Psoas muscle (tissue), 8 donors: Measurements from ENCODE around the gene SMIM44. TPM values are rescaled to one million over a fixed set of nuclear protein-coding genes. Genes with fewer than 3 reads are reported as not detected.

Experiments used
- ATAC-seq, 4 donors: fragments of 200-7000 bp; cut with Tn5 transposase; one replicate each; pipeline ENCODE4 v1.9.1; 2020; ENCODE audit warnings: moderate library complexity in 3 of 4, mild to moderate bottlenecking in 2 of 4
- DNase-seq, 2 donors: peaks; one replicate each; pipeline ENCODE4 v3.0.0-alpha.2; 2020
- H3K27ac ChIP-seq: fragments of 200-600 bp; one replicate; pipeline ENCODE4 v1.8.0; 2022
- H3K27me3 ChIP-seq, 3 donors: fragments of 200-600 bp in 1 of 3; one replicate each; pipeline versions ENCODE4 v1.6.1 to v1.8.0; 2013 to 2022; ENCODE audit warnings: low read length in 2 of 3, mild to moderate bottlenecking in 2 of 3, moderate library complexity in 1 of 3; ENCODE audit not compliant: insufficient read depth in 3 of 3
- H3K36me3 ChIP-seq, 2 donors: fragments of 200-600 bp in 1 of 2; one replicate each; pipeline versions ENCODE4 v1.6.1 to v1.8.0; 2013 to 2022; ENCODE audit warnings: low read depth in 1 of 2, mild to moderate bottlenecking in 1 of 2, moderate library complexity in 1 of 2; ENCODE audit not compliant: insufficient read depth in 1 of 2
- H3K4me1 ChIP-seq: fragments of 200-600 bp; one replicate; pipeline ENCODE4 v1.8.0; 2022
- H3K4me3 ChIP-seq: fragments of 200-600 bp; one replicate; pipeline ENCODE4 v1.8.0; 2022; ENCODE audit warnings: mild to moderate bottlenecking
- H3K9me3 ChIP-seq: fragments of 200-600 bp; one replicate; pipeline ENCODE4 v1.8.0; 2022
- whole genome bisulfite sequencing, 3 donors: extraction: QIAGEN DNeasy Blood & Tissue Kit; methylation state at CpG; one replicate each; pipeline versions ENCODE4 v1.1.6 to v1.1.7; 2013; 5-methylcytosine and 5-hydroxymethylcytosine counted together
- intact Hi-C, 2 donors: fragments of 100-400 bp; cut with DNase I; formaldehyde crosslinking; loops; one replicate each; pipeline versions ENCODE4 v1.11.0 to v1.14.2; 2022
- polyA plus RNA-seq, 3 donors: library from polyadenylated mRNA; stranded (reverse); fragments of 200-250 nt; gene quantifications; one replicate each; pipeline ENCODE4 v1.2.3, GENCODE V29; 2013
- total RNA-seq, 4 donors: library from RNA; stranded (reverse); fragmentation: NEBNext Ultra II Directional in 2 of 4; extraction: Animal tissue kit (Norgen Biotek cat#: 25700) in 2 of 4; gene quantifications; one replicate each; pipeline versions ENCODE4 v1.2.1 to v1.2.4, GENCODE V29; 2021 to 2023
- TF ChIP-seq, protein P1 (sequence below): fragments of 200-600 bp; IDR thresholded peaks from one replicate; pipeline ENCODE4 v1.8.0; 2022; ENCODE audit warnings: antibody characterized with exemption
- donor health status: healthy with polysubstance abuse.
- donor health status: DM: no; HTN: no; CAD: no; lungs with moderate emphysema.
- donor health status: Bipolar disorder and iron deficiency.
- donor health status: healthy.
- donor health status: DM: yes; HTN: yes; CAD: no.
- donor health status: DM: no; HTN: no; CAD: no.
- donor health status: DM: no; HTN: no; CAD: no.
- donor health status: DM: yes; HTN: yes; CAD: no.

The SMIM44 gene
- total and polyA plus RNA-seq, 7 donors = not detected

DNA sequence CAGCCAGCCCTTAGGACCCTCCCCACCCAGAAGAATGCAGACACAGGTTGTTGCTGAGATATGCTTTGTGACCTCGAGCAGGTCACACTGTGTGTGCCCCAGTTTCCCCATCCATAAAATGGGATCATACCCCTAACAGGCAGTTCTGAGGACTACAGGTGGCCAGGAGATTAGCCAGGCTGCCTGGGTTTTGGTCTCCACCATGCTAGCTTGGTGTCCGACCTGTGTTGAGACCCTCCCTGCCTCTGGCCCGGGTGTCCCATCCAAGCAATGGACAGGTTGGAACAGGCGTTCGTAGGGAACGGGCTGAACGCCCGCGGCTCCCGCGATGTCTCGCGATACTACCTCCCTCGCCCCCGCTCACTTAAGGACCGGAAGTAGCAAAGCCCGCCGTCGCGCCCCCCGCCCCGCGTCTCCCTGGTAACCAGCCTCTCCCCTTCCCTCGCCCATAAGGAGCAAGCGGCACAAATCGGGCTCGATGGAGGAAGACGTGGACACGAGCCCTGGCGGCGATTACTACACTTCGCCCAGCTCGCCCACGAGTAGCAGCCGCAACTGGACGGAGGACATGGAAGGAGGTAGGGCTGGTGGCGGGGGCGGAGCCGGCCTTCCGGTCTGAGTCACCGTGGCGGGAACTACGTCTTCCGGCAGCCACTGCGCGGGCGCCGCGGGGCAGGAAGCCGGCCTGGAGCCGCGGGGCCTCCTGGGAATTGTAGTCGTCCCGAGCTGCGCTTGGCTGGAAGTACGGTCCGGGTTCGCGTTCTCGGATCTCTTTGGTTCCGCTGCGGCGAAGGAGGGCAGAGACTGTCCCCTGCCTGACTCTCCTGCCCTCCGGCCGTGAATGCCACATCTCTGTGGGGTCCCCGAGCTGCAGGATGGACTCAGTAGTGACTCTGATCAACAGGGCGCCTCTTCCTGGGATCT is 48.3 kb downstream of the SMIM44 start:
- H3K27me3 ChIP-seq = no peaks in the 10 kb centered on the region
- ATAC-seq (peak; percentile 89 to 97 (median 90)), DNase-seq (peak; percentile 97 to 99)
- TF ChIP-seq, protein P1, sequence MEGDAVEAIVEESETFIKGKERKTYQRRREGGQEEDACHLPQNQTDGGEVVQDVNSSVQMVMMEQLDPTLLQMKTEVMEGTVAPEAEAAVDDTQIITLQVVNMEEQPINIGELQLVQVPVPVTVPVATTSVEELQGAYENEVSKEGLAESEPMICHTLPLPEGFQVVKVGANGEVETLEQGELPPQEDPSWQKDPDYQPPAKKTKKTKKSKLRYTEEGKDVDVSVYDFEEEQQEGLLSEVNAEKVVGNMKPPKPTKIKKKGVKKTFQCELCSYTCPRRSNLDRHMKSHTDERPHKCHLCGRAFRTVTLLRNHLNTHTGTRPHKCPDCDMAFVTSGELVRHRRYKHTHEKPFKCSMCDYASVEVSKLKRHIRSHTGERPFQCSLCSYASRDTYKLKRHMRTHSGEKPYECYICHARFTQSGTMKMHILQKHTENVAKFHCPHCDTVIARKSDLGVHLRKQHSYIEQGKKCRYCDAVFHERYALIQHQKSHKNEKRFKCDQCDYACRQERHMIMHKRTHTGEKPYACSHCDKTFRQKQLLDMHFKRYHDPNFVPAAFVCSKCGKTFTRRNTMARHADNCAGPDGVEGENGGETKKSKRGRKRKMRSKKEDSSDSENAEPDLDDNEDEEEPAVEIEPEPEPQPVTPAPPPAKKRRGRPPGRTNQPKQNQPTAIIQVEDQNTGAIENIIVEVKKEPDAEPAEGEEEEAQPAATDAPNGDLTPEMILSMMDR = no peak
- peak overlapping the region; percentile 62 for H3K4me3 ChIP-seq
- intact Hi-C loops = loop anchor here (5.0 kb wide), 2 partner anchors 33 to 88 kb away; no protein-coding TSS in a partner anchor
- no peaks in the 10 kb centered on the region for H3K9me3 ChIP-seq
- H3K36me3 ChIP-seq = peaks cover 5 to 77% of the 10 kb centered on the region in 2 donors
- H3K27ac ChIP-seq = peak overlapping the region; percentile 90
- WGBS, 3 donors = 9 to 16% (median 11%) methylated on average over 54 to 67 of the region's 67 CpGs
- H3K4me1 ChIP-seq = peaks cover 34% of the 10 kb centered on the region

- ATAC-seq (no peak), DNase-seq (peak in 1 of 2 donors; percentile 50)
- no peaks in the 10 kb centered on the region for H3K9me3 ChIP-seq
- no peaks in the 10 kb centered on the region for H3K27me3 ChIP-seq
- peaks cover 40% of the 10 kb centered on the region for H3K4me1 ChIP-seq
- 87 to 93% (median 89%) methylated on average over 11 of the region's 11 CpGs for WGBS, 3 donors
- H3K27ac ChIP-seq = peak overlapping the region; percentile 90
- H3K36me3 ChIP-seq = peaks cover 5 to 71% of the 10 kb centered on the region in 2 donors
- TF ChIP-seq, protein P1 = no peak
- H3K4me3 ChIP-seq = peak overlapping the region; percentile 62
- intact Hi-C loops = loop anchor here (5.0 kb wide), 1 partner anchor 87 kb away; no protein-coding TSS in a partner anchor
Observed at GRCh38 chr19:3433805-3434540, 49.3 kb downstream of the SMIM44 start.

DNA sequence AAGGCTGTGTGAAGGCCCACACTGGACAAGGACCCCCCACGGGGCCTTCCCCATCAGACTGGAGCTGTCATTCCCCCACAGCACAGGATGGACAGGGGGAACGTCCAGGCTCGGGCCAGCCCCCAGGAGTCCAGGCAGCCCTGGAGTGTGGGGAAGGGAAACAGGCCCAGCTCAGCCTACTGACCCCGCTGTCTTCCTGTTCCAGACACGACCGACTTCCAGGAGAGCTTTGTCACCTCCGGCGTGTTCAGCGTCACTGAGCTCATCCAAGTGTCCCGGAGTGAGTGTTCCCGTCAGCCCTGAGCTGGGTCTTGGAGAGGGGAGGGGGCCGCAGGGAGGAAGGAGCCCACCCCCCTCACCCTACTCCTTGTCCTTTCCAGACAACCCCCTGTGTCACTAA is 49.9 kb downstream of the SMIM44 start:
- TF ChIP-seq, protein P1 = no peak
- peaks cover 44% of the 10 kb centered on the region for H3K4me1 ChIP-seq
- intact Hi-C loops = loop anchor here (5.0 kb wide), 1 partner anchor 86 kb away; no protein-coding TSS in a partner anchor

More for the DNA sequence above, 49.9 kb downstream of the SMIM44 start:
- Histone ChIP-seq H3K4me3 (no peak overlapping the region), H3K9me3 (no peaks in the 10 kb centered on the region), H3K27ac (peak overlapping the region; percentile 90), H3K27me3 (no peaks in the 10 kb centered on the region), H3K36me3 (peaks cover 5 to 64% of the 10 kb centered on the region in 2 donors)
- DNase-seq (peak in 1 of 2 donors; percentile 57), ATAC-seq (no peak)
- WGBS, 3 donors = 69 to 78% (median 76%) methylated on average over 7 to 12 of the region's 12 CpGs

Other genes starting within 250 kb of the SMIM44 start
- 100 to 1,000 TPM; 209 to 439 (median 325) TPM for gene NFIC, start 116.9 kb downstream of the SMIM44 start, total RNA-seq
- 100 to 1,000 TPM in 2 of 3 donors, 10 to 100 TPM in 1; 100.0 to 270 (median 165) TPM for gene NFIC, start 116.9 kb downstream of the SMIM44 start, polyA plus RNA-seq
- gene SMIM24, start 2.9 kb downstream of the SMIM44 start, total RNA-seq = not detected
- gene SMIM24, start 2.9 kb downstream of the SMIM44 start, polyA plus RNA-seq = under 1 TPM; 0.10 to 0.53 (median 0.49) TPM
- 10 to 100 TPM; 11.5 to 21.8 (median 17.1) TPM for gene DOHH, start 17.2 kb upstream of the SMIM44 start, total RNA-seq
- 10 to 100 TPM; 22.3 to 54.3 (median 45.3) TPM for gene DOHH, start 17.2 kb upstream of the SMIM44 start, polyA plus RNA-seq
- 10 to 100 TPM; 24.3 to 25.8 (median 25.1) TPM for gene FZR1, start 22.9 kb upstream of the SMIM44 start, total RNA-seq
- 10 to 100 TPM; 12.8 to 20.3 (median 13.7) TPM for gene FZR1, start 22.9 kb upstream of the SMIM44 start, polyA plus RNA-seq
- gene TEKTIP1, start 55.7 kb upstream of the SMIM44 start, total RNA-seq = 1 to 10 TPM in 1 of 4 donors, under 1 TPM in 1, not detected in 2; 0.44 to 1.0 TPM
- not detected for gene TEKTIP1, start 55.7 kb upstream of the SMIM44 start, polyA plus RNA-seq
- gene MFSD12, start 74.1 kb upstream of the SMIM44 start, total RNA-seq = 10 to 100 TPM; 16.3 to 25.2 (median 21.5) TPM
- gene MFSD12, start 74.1 kb upstream of the SMIM44 start, polyA plus RNA-seq = 10 to 100 TPM; 25.6 to 46.6 (median 33.8) TPM
- gene HMG20B, start 89.5 kb upstream of the SMIM44 start, total RNA-seq = 10 to 100 TPM; 14.3 to 27.2 (median 24.5) TPM
- 10 to 100 TPM; 21.4 to 25.2 (median 24.7) TPM for gene HMG20B, start 89.5 kb upstream of the SMIM44 start, polyA plus RNA-seq
- 1 to 10 TPM in 1 of 4 donors, under 1 TPM in 3; 0.30 to 1.1 (median 0.55) TPM for gene GIPC3, start 102.0 kb upstream of the SMIM44 start, total RNA-seq
- gene GIPC3, start 102.0 kb upstream of the SMIM44 start, polyA plus RNA-seq = under 1 TPM; 0.32 to 0.45 (median 0.33) TPM
- 1 to 10 TPM in 3 of 4 donors, under 1 TPM in 1; 0.89 to 3.0 (median 1.7) TPM for gene TBXA2R, start 123.4 kb upstream of the SMIM44 start, total RNA-seq
- 1 to 10 TPM in 2 of 3 donors, under 1 TPM in 1; 0.52 to 1.2 (median 1.1) TPM for gene TBXA2R, start 123.4 kb upstream of the SMIM44 start, polyA plus RNA-seq
- gene CACTIN, start 143.3 kb upstream of the SMIM44 start, total RNA-seq = 10 to 100 TPM; 15.2 to 21.4 (median 18.2) TPM
- gene CACTIN, start 143.3 kb upstream of the SMIM44 start, polyA plus RNA-seq = 10 to 100 TPM; 11.8 to 20.5 (median 15.8) TPM
- gene PIP5K1C, start 217.0 kb upstream of the SMIM44 start, total RNA-seq = 10 to 100 TPM; 13.5 to 22.4 (median 17.9) TPM
- 10 to 100 TPM in 1 of 3 donors, 1 to 10 TPM in 2; 8.7 to 20.7 (median 9.9) TPM for gene PIP5K1C, start 217.0 kb upstream of the SMIM44 start, polyA plus RNA-seq
- 1 to 10 TPM in 1 of 4 donors, under 1 TPM in 2, not detected in 1; 0.49 to 2.7 (median 0.99) TPM for gene TJP3, start 224.9 kb upstream of the SMIM44 start, total RNA-seq
- under 1 TPM; 0.21 to 0.46 (median 0.32) TPM for gene TJP3, start 224.9 kb upstream of the SMIM44 start, polyA plus RNA-seq